H1 (cell line): ENCODE data around the gene ACOD1. TPM values are rescaled to one million over a fixed set of nuclear protein-coding genes. Genes with fewer than 3 reads are reported as not detected.

Experiments used
- CTCF ChIA-PET: fragments of 300-600 bp; sonication (Branson Sonifier 250); formaldehyde crosslinking; loops from one replicate; lab custom pipeline; 2021; ENCODE audit not compliant: partially characterized antibody; lab: Charles Lee
- POLR2A ChIA-PET: fragments of 300-600 bp; sonication (Branson Sonifier 250); formaldehyde crosslinking; loops from one replicate; lab custom pipeline; 2021; ENCODE audit warnings: inconsistent platforms; ENCODE audit not compliant: partially characterized antibody; lab: Charles Lee
- DNase-seq, 2 experiments: peaks; one replicate each; pipeline versions ENCODE4 v3.0.0 to v3.0.0-alpha.2; 2010 to 2022; ENCODE audit warnings: low spot score in 2 of 2, low read depth in 1 of 2, mixed read lengths in 1 of 2
- FAIRE-seq: peaks from 2 replicates; lab custom pipeline; 2011; peaks lifted over from hg19 to GRCh38; lab: Jason Lieb, UNC
- H2AFZ ChIP-seq: 2 replicates; pipeline ENCODE4 v1.8.1; 2012; ENCODE audit warnings: low read length, inconsistent platforms
- H2AK5ac ChIP-seq: 2 replicates; pipeline ENCODE4 v1.6.1; 2013; ENCODE audit warnings: low read depth, low read length
- H2BK120ac ChIP-seq: replicated peaks from 2 replicates; pipeline ENCODE3; 2013; ENCODE audit warnings: low read depth, low read length, inconsistent platforms
- H2BK12ac ChIP-seq: 2 replicates; pipeline ENCODE4 v1.6.1; 2013; ENCODE audit warnings: low read depth, low read length
- H2BK15ac ChIP-seq: 2 replicates; pipeline ENCODE4 v1.6.1; 2013; ENCODE audit warnings: low read length
- H2BK20ac ChIP-seq: 2 replicates; pipeline ENCODE4 v1.6.1; 2013; ENCODE audit warnings: low read length
- H2BK5ac ChIP-seq: 2 replicates; pipeline ENCODE4 v1.6.1; 2013; ENCODE audit warnings: low read depth, low read length
- H3K14ac ChIP-seq: 2 replicates; pipeline ENCODE4 v1.6.1; 2013; ENCODE audit warnings: inconsistent platforms; ENCODE audit not compliant: insufficient read length
- H3K18ac ChIP-seq: 2 replicates; pipeline ENCODE4 v1.6.1; 2013; ENCODE audit warnings: low read length; ENCODE audit errors: extremely low read depth
- H3K23ac ChIP-seq: 2 replicates; pipeline ENCODE4 v1.6.1; 2013; ENCODE audit warnings: inconsistent platforms; ENCODE audit not compliant: insufficient read length
- H3K23me2 ChIP-seq: 2 replicates; pipeline ENCODE4 v1.6.1; 2013; ENCODE audit warnings: low read depth, low read length
- H3K27ac ChIP-seq: 2 replicates; pipeline ENCODE4 v1.6.1; 2011; ENCODE audit warnings: low read depth, low read length, inconsistent platforms
- H3K27me3 ChIP-seq, 4 experiments: replicated peaks in 1 of 4; 1 replicate in 1 of 4; 2 replicates in 3 of 4; pipeline versions ENCODE4 v1.6.1 to v1.8.1; 2011 to 2013; ENCODE audit warnings: low read length in 3 of 4, mild to moderate bottlenecking in 3 of 4, inconsistent platforms in 2 of 4, mixed read lengths in 2 of 4, moderate library complexity in 1 of 4; ENCODE audit not compliant: control insufficient read depth in 3 of 4, insufficient read depth in 3 of 4; ENCODE audit errors: extremely low read depth in 1 of 4
- H3K36me3 ChIP-seq, 4 experiments: 2 replicates each; pipeline versions ENCODE4 v1.6.1 to v1.8.1; 2011 to 2013; ENCODE audit warnings: mild to moderate bottlenecking in 4 of 4, low read length in 3 of 4, moderate library complexity in 2 of 4, control low read depth in 1 of 4, inconsistent platforms in 1 of 4; ENCODE audit not compliant: insufficient read depth in 4 of 4, control insufficient read depth in 2 of 4
- H3K4ac ChIP-seq: replicated peaks from 2 replicates; pipeline ENCODE3; 2013; ENCODE audit warnings: low read length, low read depth, mixed read lengths, inconsistent platforms; ENCODE audit not compliant: insufficient read length
- H3K4me1 ChIP-seq, 4 experiments: replicated peaks in 1 of 4; 1 replicate in 1 of 4; 2 replicates in 3 of 4; pipeline versions ENCODE4 v1.6.1 to v1.8.1; 2011 to 2013; ENCODE audit warnings: low read length in 3 of 4, inconsistent platforms in 2 of 4, mixed read lengths in 1 of 4; ENCODE audit not compliant: insufficient read depth in 4 of 4, control insufficient read depth in 3 of 4
- H3K4me2 ChIP-seq, 2 experiments: 2 replicates each; pipeline versions ENCODE4 v1.6.1 to v1.8.1; 2011 to 2013; ENCODE audit warnings: low read depth in 2 of 2, low read length in 2 of 2, control low read depth in 1 of 2, inconsistent platforms in 1 of 2, mild to moderate bottlenecking in 1 of 2; ENCODE audit not compliant: insufficient read depth in 1 of 2
- H3K4me3 ChIP-seq, 4 experiments: fragments of 200-600, 300-600 bp in 1 of 4; sonication (generic), shearing (Covaris generic), sonication (Bioruptor Twin) in 1 of 4; 2 replicates each; pipeline versions ENCODE4 v1.5.1 to v1.8.1; 2011 to 2016; ENCODE audit warnings: low read length in 4 of 4, low read depth in 3 of 4, control low read depth in 2 of 4, inconsistent platforms in 2 of 4, mild to moderate bottlenecking in 2 of 4, mixed read lengths in 1 of 4, moderate library complexity in 1 of 4; ENCODE audit not compliant: insufficient read depth in 2 of 4; ENCODE audit errors: extremely low read depth in 1 of 4
- H3K56ac ChIP-seq: replicated peaks from 2 replicates; pipeline ENCODE3; 2013; ENCODE audit warnings: low read depth, mild to moderate bottlenecking, mixed read lengths, low read length, inconsistent platforms; ENCODE audit not compliant: insufficient read length
- H3K79me1 ChIP-seq: 2 replicates; pipeline ENCODE4 v1.6.1; 2013; ENCODE audit warnings: low read depth, low read length, control low read depth
- H3K79me2 ChIP-seq, 2 experiments: 2 replicates each; pipeline versions ENCODE4 v1.6.1 to v1.8.1; 2012 to 2013; ENCODE audit warnings: low read length in 2 of 2, mild to moderate bottlenecking in 2 of 2, inconsistent platforms in 1 of 2; ENCODE audit not compliant: insufficient read depth in 2 of 2, control insufficient read depth in 1 of 2
- H3K9ac ChIP-seq, 4 experiments: replicated peaks in 1 of 4; 1 replicate in 1 of 4; 2 replicates in 3 of 4; pipeline versions ENCODE4 v1.6.1 to v1.8.1; 2011 to 2013; ENCODE audit warnings: low read depth in 3 of 4, low read length in 3 of 4, control low read depth in 2 of 4, mild to moderate bottlenecking in 2 of 4, moderate library complexity in 2 of 4, inconsistent platforms in 1 of 4; ENCODE audit errors: extremely low read depth in 1 of 4
- H3K9me3 ChIP-seq, 2 experiments: 2 replicates each; pipeline versions ENCODE4 v1.6.1 to v1.8.1; 2012 to 2013; ENCODE audit warnings: mild to moderate bottlenecking in 2 of 2, moderate library complexity in 2 of 2, control low read depth in 1 of 2, inconsistent platforms in 1 of 2, low read depth in 1 of 2, low read length in 1 of 2, mixed read lengths in 1 of 2; ENCODE audit not compliant: insufficient read depth in 2 of 2
- H4K20me1 ChIP-seq, 2 experiments: replicated peaks in 1 of 2; 2 replicates each; pipeline versions ENCODE3 to v1.8.1; 2011 to 2013; ENCODE audit warnings: inconsistent platforms in 2 of 2, low read length in 2 of 2, mild to moderate bottlenecking in 1 of 2; ENCODE audit not compliant: insufficient read depth in 2 of 2, control insufficient read depth in 1 of 2
- H4K5ac ChIP-seq: 2 replicates; pipeline ENCODE4 v1.6.1; 2013; ENCODE audit warnings: low read length, low read depth, mixed read lengths, inconsistent platforms; ENCODE audit not compliant: insufficient read length
- H4K8ac ChIP-seq: 2 replicates; pipeline ENCODE4 v1.8.0; 2013; ENCODE audit warnings: mild to moderate bottlenecking, moderate library complexity, low read length, inconsistent platforms; ENCODE audit not compliant: insufficient read depth; ENCODE audit errors: extremely low read depth
- H4K91ac ChIP-seq: replicated peaks from 2 replicates; pipeline ENCODE3; 2013; ENCODE audit warnings: low read length, mixed read lengths, inconsistent platforms; ENCODE audit not compliant: insufficient read length
- CHD1 ChIP-seq: IDR thresholded peaks from 2 replicates; pipeline ENCODE4 v1.6.1; 2012; ENCODE audit warnings: low read depth, low read length, improper control_type of control experiment
- HDAC2 ChIP-seq, 2 experiments: fragments of 300-600 bp in 1 of 2; sonication (generic) in 1 of 2; IDR thresholded peaks; 2 replicates each; pipeline ENCODE4 v1.6.1; 2011 to 2012; ENCODE audit warnings: low read depth in 2 of 2, low read length in 2 of 2, mild to moderate bottlenecking in 2 of 2, moderate library complexity in 2 of 2, borderline replicate concordance in 1 of 2, inconsistent platforms in 1 of 2
- SAP30 ChIP-seq: fragments of 300-600 bp; sonication (generic); IDR thresholded peaks from 2 replicates; pipeline ENCODE4 v1.7.1; 2012; ENCODE audit warnings: low read length, moderate library complexity, mild to moderate bottlenecking, inconsistent platforms; ENCODE audit not compliant: insufficient read depth, insufficient replicate concordance
- WGBS, 2 experiments: shearing (Covaris generic) in 1 of 2; methylation state at CpG; one replicate each; pipeline versions ENCODE4 v1.1.6 to v1.1.7; 2013 to 2015; ENCODE audit warnings: low lambda C conversion rate in 2 of 2, mixed read lengths in 2 of 2, inconsistent platforms in 1 of 2, low coverage in 1 of 2, missing lambda C conversion rate in 1 of 2; ENCODE audit not compliant: insufficient replicate concordance in 2 of 2, insufficient coverage in 1 of 2, insufficient read length in 1 of 2; ENCODE audit errors: extremely low coverage in 1 of 2, missing lambda C conversion rate in 1 of 2; 5-methylcytosine and 5-hydroxymethylcytosine counted together
- polyA plus RNA-seq, 7 experiments: library from polyadenylated mRNA; depleted of rRNA in 3 of 7; stranded (reverse) in 5 of 7; unstranded in 2 of 7; fragments of >200 nt in 5 of 7; fragments of 200-250 nt in 2 of 7; gene quantifications; 1 replicate in 5 of 7; 2 replicates in 1 of 7; 4 replicates in 1 of 7; pipeline versions ENCODE4 v1.2.1 to v1.2.3, GENCODE V29; 2011 to 2013; ENCODE audit warnings: missing spikeins in 2 of 7, mixed read lengths in 2 of 7
- total RNA-seq: library from RNA; stranded (reverse); fragmentation: NEBNext Ultra II Directional; extraction: Animal tissue kit (Norgen Biotek cat#: 25700); gene quantifications from 2 replicates; pipeline ENCODE4 v1.2.1, GENCODE V29; 2021

Gene ACOD1
- total and polyA plus RNA-seq, 2 of the 8 experiments (the other 6 are each of a cell fraction or from before 2014, with no cell fraction given): not detected

GRCh38 chr13:76992548-76993001 lies 44.3 kb downstream of the ACOD1 start:
- H3K79me1 ChIP-seq: no peaks in the 10 kb centered on the region
- H3K4me2 ChIP-seq: peak overlapping the region; percentile 85 to 89
- H3K27me3 ChIP-seq: no peaks in the 10 kb centered on the region; a peak in 1 of 7 replicates
- peak overlapping the region; percentile 62 for H3K18ac ChIP-seq
- 6% methylated on average over 20 of the region's 20 CpGs; no CpG with 5 or more reads in 1 of the 2 experiments for WGBS, 2 experiments
- no peaks in the 10 kb centered on the region for H3K9me3 ChIP-seq
- no peak for FAIRE-seq
- H2BK20ac ChIP-seq: no peak overlapping the region
- no peak overlapping the region for H3K4ac ChIP-seq
- no peaks in the 10 kb centered on the region for H4K20me1 ChIP-seq
- H3K56ac ChIP-seq: no peak overlapping the region
- H3K23me2 ChIP-seq: peaks cover 8% of the 10 kb centered on the region
- POLR2A ChIA-PET: interaction anchor here (0.7 to 2.0 kb wide), 5 partner anchors 9 to 54 kb away, joined by 3 to 8 read pairs (median 3); partner anchors contain the start of gene FBXL3
- H4K8ac ChIP-seq: peak overlapping the region; percentile 66; the same call in 1 of the 2 replicates
- no peak overlapping the region for H2BK12ac ChIP-seq
- no peak overlapping the region for H2AK5ac ChIP-seq
- no peak overlapping the region for H3K14ac ChIP-seq
- no peak overlapping the region; the same call in 1 of the 2 replicates for H2BK5ac ChIP-seq
- H2BK15ac ChIP-seq: no peak overlapping the region
- peak overlapping the region; percentile 12 for H4K91ac ChIP-seq
- no peak overlapping the region for H2BK120ac ChIP-seq
- peaks cover 0 to 3% (median 0%) of the 10 kb centered on the region in 4 experiments; a peak in 1 of 8 replicates for H3K36me3 ChIP-seq
- H4K5ac ChIP-seq: peak overlapping the region; percentile 34
- DNase-seq: no peak
- H3K79me2 ChIP-seq: peaks cover 0 to 3% of the 10 kb centered on the region in 2 experiments; a peak in 1 of 4 replicates
- peak overlapping the region; percentile 55; the same call in 1 of the 2 replicates for H3K27ac ChIP-seq
- peak overlapping the region; percentile 23 for H2AFZ ChIP-seq
- H3K4me1 ChIP-seq: peaks cover 0 to 8% (median 4%) of the 10 kb centered on the region in 4 experiments; a peak in 4 of 7 replicates
- no peak overlapping the region for H3K23ac ChIP-seq
- H3K9ac ChIP-seq: peak overlapping the region; percentile 75 to 90 (median 86)
- H3K4me3 ChIP-seq: peak overlapping the region; percentile 66 to 87 (median 82)
- CTCF ChIA-PET: interaction anchor here (0.9 to 3.9 kb wide), 7 partner anchors 10 to 441 kb away, joined by 3 to 26 read pairs (median 3); no protein-coding TSS in a partner anchor
- TF ChIP-seq SAP30 (peak; percentile 73), HDAC2 (IDR thresholded peaks at IDR 0.05; ENCODE audit: borderline replicate concordance in 1 of 2, low read depth in 2 of 2, low read length in 2 of 2) (peak in 1 of 2 experiments; percentile 16; a peak in 1 of 4 replicates), CHD1 (no peak)
